Stomach (tissue), 9 donors: ENCODE results near the gene TMEM176A. TPM values are rescaled to one million over a fixed set of nuclear protein-coding genes. Genes with fewer than 3 reads are reported as not detected.

Experiments
- DNase-seq, 2 donors: peaks; one replicate each; pipeline versions ENCODE4 v3.0.0 to v3.0.0-alpha.2; 2013 to 2019
- H3K27ac ChIP-seq, 5 donors: fragments of 200-600 bp in 4 of 5; sonication (generic) in 4 of 5; one replicate each; pipeline ENCODE4 v1.5.1; 2013 to 2019; ENCODE audit warnings: mild to moderate bottlenecking in 1 of 5, moderate library complexity in 1 of 5
- H3K27me3 ChIP-seq, 3 donors: fragments of 200-600 bp; sonication (generic); one replicate each; pipeline ENCODE4 v1.5.1; 2017 to 2019; ENCODE audit warnings: mixed run types in 1 of 3
- H3K36me3 ChIP-seq, 4 donors: fragments of 200-600 bp; sonication (generic); 1 replicate in 3 of 4; 2 replicates in 1 of 4; pipeline ENCODE4 v1.5.1; 2016 to 2019
- H3K4me1 ChIP-seq, 4 donors: fragments of 200-600 bp; sonication (generic); one replicate each; pipeline ENCODE4 v1.5.1; 2016 to 2019
- H3K4me3 ChIP-seq, 4 donors: fragments of 200-600 bp; sonication (generic) in 3 of 4; one replicate each; pipeline ENCODE4 v1.5.1; 2016 to 2019; ENCODE audit warnings: mild to moderate bottlenecking in 1 of 4
- H3K9me3 ChIP-seq, 4 donors: fragments of 200-600 bp; sonication (generic); one replicate each; pipeline ENCODE4 v1.5.1; 2016 to 2019
- EP300 ChIP-seq: sonication (generic); formaldehyde crosslinking; IDR thresholded peaks from one replicate; pipeline ENCODE4 v1.6.1; 2017; ENCODE audit warnings: antibody characterized with exemption
- POLR2A ChIP-seq, 4 donors: fragments of 450-650 bp; IDR thresholded peaks; one replicate each; pipeline ENCODE4 v1.6.1; 2016; ENCODE audit warnings: antibody characterized with exemption in 4 of 4, control low read depth in 2 of 4, mild to moderate bottlenecking in 1 of 4, moderate library complexity in 1 of 4
- POLR2AphosphoS5 ChIP-seq, 3 donors: sonication (generic); formaldehyde crosslinking; IDR thresholded peaks; one replicate each; pipeline ENCODE4 v1.6.1; 2016; ENCODE audit warnings: antibody characterized with exemption in 3 of 3
- WGBS, 5 donors: extraction: QIAGEN DNeasy Blood & Tissue Kit in 3 of 5; methylation state at CpG; one replicate each; pipeline versions ENCODE4 v1.1.5 to v1.1.7; 2013 to 2018; 5-methylcytosine and 5-hydroxymethylcytosine counted together
- intact Hi-C: fragments of 100-400 bp; cut with DNase I; formaldehyde crosslinking; loops from one replicate; pipeline ENCODE4 v1.15.1; 2023; ENCODE audit warnings: low total_unique reads
- polyA plus RNA-seq, 3 donors: library from polyadenylated mRNA; stranded (reverse); fragments of 200-250 nt; gene quantifications; one replicate each; pipeline ENCODE4 v1.2.3, GENCODE V29; 2013
- total RNA-seq, 5 donors: library from RNA; depleted of rRNA; stranded (reverse); fragments of >200 nt; gene quantifications; one replicate each; pipeline versions ENCODE4 v1.1.0 to v1.2.3, GENCODE V29; 2014 to 2016
- TF ChIP-seq, protein P1 (sequence below), 7 experiments: fragments of 450-650 bp in 4 of 7; fragments of 200-600 bp in 3 of 7; sonication (generic) in 3 of 7; IDR thresholded peaks; one replicate each; pipeline ENCODE4 v1.5.1; 2016 to 2019; ENCODE audit warnings: antibody characterized with exemption in 7 of 7, control low read depth in 2 of 7, mild to moderate bottlenecking in 1 of 7
- donor health status: healthy with polysubstance abuse.
- donor health status: Bipolar disorder and iron deficiency.
- donor health status: healthy.

The TMEM176A gene
- total and polyA plus RNA-seq, 8 donors = 14.7 to 116 (median 38.9) TPM

DNA sequence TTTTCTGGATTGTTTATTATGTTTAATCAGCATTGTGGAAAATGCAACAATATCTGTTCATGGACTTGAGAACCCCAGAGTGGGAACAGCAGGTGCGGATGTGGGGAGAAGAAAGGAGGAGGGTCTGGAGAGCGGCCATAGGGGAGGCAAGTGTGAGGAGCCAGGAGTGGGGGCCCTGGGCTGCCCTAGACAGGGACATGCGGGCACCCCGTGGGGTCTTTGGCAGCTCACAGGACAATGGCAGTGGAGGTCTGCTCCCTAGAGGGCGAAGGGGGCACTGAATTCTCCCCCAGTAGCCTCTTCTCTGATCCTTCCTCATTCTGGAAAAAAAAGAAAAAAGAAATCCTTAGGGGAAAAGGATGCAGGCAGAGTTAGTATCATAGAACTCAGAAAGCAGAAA lies 9.3 kb upstream of the TMEM176A start:
- WGBS, 5 donors = 74 to 82% (median 79%) methylated on average over 5 of the region's 5 CpGs
- Histone ChIP-seq H3K27me3 (peaks cover 0 to 14% (median 0%) of the 10 kb centered on the region in 3 donors), H3K36me3 (peaks cover 0 to 33% (median 24%) of the 10 kb centered on the region in 4 donors), H3K4me1 (peaks cover 19 to 30% (median 28%) of the 10 kb centered on the region in 4 donors), H3K4me3 (no peak overlapping the region), H3K27ac (peak overlapping the region in 2 of 5 donors; percentile 83 to 85), H3K9me3 (peaks cover 0 to 8% (median 0%) of the 10 kb centered on the region in 4 donors)
- no peak for TF ChIP-seq EP300
- no peak for TF ChIP-seq POLR2A (IDR thresholded peaks at IDR 0.05)
- TF ChIP-seq, protein P1, sequence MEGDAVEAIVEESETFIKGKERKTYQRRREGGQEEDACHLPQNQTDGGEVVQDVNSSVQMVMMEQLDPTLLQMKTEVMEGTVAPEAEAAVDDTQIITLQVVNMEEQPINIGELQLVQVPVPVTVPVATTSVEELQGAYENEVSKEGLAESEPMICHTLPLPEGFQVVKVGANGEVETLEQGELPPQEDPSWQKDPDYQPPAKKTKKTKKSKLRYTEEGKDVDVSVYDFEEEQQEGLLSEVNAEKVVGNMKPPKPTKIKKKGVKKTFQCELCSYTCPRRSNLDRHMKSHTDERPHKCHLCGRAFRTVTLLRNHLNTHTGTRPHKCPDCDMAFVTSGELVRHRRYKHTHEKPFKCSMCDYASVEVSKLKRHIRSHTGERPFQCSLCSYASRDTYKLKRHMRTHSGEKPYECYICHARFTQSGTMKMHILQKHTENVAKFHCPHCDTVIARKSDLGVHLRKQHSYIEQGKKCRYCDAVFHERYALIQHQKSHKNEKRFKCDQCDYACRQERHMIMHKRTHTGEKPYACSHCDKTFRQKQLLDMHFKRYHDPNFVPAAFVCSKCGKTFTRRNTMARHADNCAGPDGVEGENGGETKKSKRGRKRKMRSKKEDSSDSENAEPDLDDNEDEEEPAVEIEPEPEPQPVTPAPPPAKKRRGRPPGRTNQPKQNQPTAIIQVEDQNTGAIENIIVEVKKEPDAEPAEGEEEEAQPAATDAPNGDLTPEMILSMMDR (IDR thresholded peaks at IDR 0.05) = no peak
- TF ChIP-seq POLR2AphosphoS5 (IDR thresholded peaks at IDR 0.05) = no peak
- intact Hi-C loops = no loop called here
- no peak for DNase-seq

DNA sequence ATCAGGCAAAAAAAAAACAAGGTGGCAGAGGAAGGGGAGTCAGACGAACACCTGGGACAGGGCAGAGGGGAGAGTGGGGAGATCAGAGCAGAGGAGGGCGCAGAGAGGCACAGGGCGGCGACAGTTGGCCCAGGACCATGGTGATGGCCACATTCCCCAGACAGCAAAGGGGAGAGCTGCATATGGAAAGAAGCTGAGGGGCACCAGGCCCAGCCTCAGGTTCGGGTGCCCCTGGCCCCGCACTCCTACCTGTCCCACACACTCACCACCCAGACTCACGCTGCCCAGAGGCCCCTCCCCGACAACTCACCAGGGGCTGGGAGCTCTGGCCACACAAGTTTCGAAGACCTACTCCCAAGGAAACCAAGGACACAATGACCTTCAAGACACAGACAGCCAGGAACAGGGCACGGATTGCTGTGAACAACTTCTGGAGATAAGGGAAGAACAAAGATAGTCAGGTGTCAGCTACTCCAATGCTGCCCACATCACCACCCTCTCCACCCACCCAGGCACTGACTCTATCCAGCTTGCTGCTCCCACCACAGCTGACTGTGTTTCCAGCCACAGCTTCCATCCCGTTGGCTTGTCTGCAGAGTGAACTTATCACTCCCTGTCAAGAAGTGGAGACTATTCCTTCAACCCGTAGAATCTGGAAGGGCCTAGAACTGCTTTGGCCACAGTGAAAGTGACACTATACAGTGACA lies 8.7 kb upstream of the TMEM176A start:
- peaks cover 0 to 33% (median 24%) of the 10 kb centered on the region in 4 donors for H3K36me3 ChIP-seq
- DNase-seq = no peak
- H3K27ac ChIP-seq = peak overlapping the region in 2 of 5 donors; percentile 83 to 85
- no peak for TF ChIP-seq EP300
- TF ChIP-seq POLR2AphosphoS5 (IDR thresholded peaks at IDR 0.05) = no peak
- TF ChIP-seq, protein P1 (IDR thresholded peaks at IDR 0.05) = no peak
- TF ChIP-seq POLR2A (IDR thresholded peaks at IDR 0.05) = no peak
- 74 to 85% (median 77%) methylated on average over 11 to 12 of the region's 12 CpGs for WGBS, 5 donors
- peaks cover 0 to 17% (median 0%) of the 10 kb centered on the region in 3 donors for H3K27me3 ChIP-seq
- intact Hi-C loops = no loop called here
- H3K9me3 ChIP-seq = peaks cover 0 to 8% (median 0%) of the 10 kb centered on the region in 4 donors
- peaks cover 19 to 28% (median 22%) of the 10 kb centered on the region in 4 donors for H3K4me1 ChIP-seq
- H3K4me3 ChIP-seq = no peak overlapping the region

DNA sequence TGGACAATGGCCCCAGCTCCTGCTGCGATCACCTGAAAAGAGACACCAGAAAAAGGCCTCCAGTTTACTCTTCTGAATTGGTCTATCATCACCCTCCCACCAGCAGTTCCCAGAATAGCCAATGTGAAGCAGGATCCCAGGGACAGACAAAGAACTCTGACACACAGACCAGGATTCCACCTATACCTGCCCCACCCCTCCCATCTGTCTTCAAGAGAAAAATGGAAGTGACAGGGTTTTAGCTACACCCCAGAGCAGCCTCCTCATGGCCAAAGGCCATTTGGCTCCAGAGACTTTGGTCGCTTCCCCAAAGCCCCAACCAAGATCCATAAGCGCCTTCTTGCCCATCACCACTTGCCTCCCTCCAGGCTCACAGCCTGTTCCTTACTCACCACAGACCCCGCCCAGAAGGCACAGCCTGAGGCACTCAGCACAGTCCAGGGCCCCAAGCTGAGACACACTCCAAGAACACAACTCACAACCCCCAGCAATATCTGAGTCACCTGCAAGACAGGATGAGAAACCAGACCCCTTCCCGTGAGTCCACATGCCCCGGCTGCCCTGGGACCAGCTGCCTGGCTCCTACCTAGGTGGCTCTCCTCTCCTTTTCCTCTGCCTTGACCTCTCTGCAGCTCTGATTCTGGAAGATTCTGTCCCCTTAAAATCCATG lies 6.9 kb upstream of the TMEM176A start:
- Histone ChIP-seq H3K4me3 (no peak overlapping the region), H3K27me3 (peaks cover 0 to 30% (median 0%) of the 10 kb centered on the region in 3 donors), H3K9me3 (peaks cover 0 to 8% (median 0%) of the 10 kb centered on the region in 4 donors), H3K36me3 (peaks cover 0 to 33% (median 24%) of the 10 kb centered on the region in 4 donors), H3K4me1 (peaks cover under 1 to 10% (median 4%) of the 10 kb centered on the region in 4 donors), H3K27ac (peak overlapping the region in 4 of 5 donors; percentile 2 to 60 (median 32))
- WGBS, 5 donors = 81 to 96% (median 89%) methylated on average over 6 of the region's 6 CpGs
- DNase-seq = no peak
- no peak for TF ChIP-seq EP300
- TF ChIP-seq, protein P1 (IDR thresholded peaks at IDR 0.05) = no peak
- TF ChIP-seq POLR2AphosphoS5 (IDR thresholded peaks at IDR 0.05) = no peak
- no peak for TF ChIP-seq POLR2A (IDR thresholded peaks at IDR 0.05)
- intact Hi-C loops = no loop called here

DNA sequence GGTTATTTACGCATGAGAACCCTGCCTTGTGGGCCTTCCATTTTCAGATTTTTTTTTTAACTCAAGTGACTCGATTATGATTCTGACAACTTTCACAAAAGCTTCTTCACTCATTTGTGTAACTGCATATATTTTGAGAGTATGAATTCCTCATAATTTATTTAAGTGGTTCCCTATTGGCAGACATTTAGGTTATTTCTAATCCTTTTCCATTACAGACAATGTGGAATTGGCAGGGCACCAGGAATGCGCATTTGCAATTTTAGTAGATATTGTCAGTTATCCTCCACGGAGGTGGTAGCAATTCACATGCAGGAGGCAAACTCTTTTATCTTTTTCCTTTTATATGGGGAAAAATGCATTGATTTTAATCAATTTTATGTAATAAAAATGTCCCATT lies 2.9 kb upstream of the TMEM176A start:
- DNase-seq = no peak
- WGBS, 5 donors = 57 to 66% (median 63%) methylated on average over 4 of the region's 4 CpGs
- H3K4me1 ChIP-seq = peaks cover 10 to 35% (median 18%) of the 10 kb centered on the region in 4 donors
- peak overlapping the region in 3 of 5 donors; percentile 3 to 89 (median 86) for H3K27ac ChIP-seq
- peaks cover 0 to 16% (median 12%) of the 10 kb centered on the region in 4 donors for H3K36me3 ChIP-seq
- intact Hi-C loops = no loop called here
- no peak for TF ChIP-seq POLR2AphosphoS5 (IDR thresholded peaks at IDR 0.05)
- TF ChIP-seq, protein P1 (IDR thresholded peaks at IDR 0.05) = no peak
- TF ChIP-seq EP300 = no peak
- no peak for TF ChIP-seq POLR2A (IDR thresholded peaks at IDR 0.05)
- H3K9me3 ChIP-seq = peaks cover 0 to 8% (median 0%) of the 10 kb centered on the region in 4 donors
- H3K4me3 ChIP-seq = peak overlapping the region in 1 of 4 donors; percentile 64
- peaks cover 5 to 70% (median 23%) of the 10 kb centered on the region in 3 donors for H3K27me3 ChIP-seq
